NCI-H2171 (cell line): ENCODE measurements around the gene ERBB3.

Experiments used
- DNase-seq: peaks from one replicate; lab custom pipeline; 2025; lab: John Stamatoyannopoulos, UW

The ERBB3 gene

GRCh38 chr12:56134897-56135296 is 54.9 kb downstream of the ERBB3 start:
- DNase-seq = no peak

- no peak for DNase-seq
These were observed 58.0 kb downstream of the ERBB3 start for GRCh38 chr12:56137853-56138571.

- no peak for DNase-seq
These were observed 62.2 kb downstream of the ERBB3 start for GRCh38 chr12:56141946-56142784.

- no peak for DNase-seq
These were observed 63.3 kb downstream of the ERBB3 start for GRCh38 chr12:56143217-56143616.

- DNase-seq = no peak
These were observed 63.9 kb downstream of the ERBB3 start for GRCh38 chr12:56143870-56144269.

- DNase-seq = no peak
These were observed 65.3 kb downstream of the ERBB3 start for GRCh38 chr12:56145217-56145616.

- no peak for DNase-seq
These were observed 66.8 kb downstream of the ERBB3 start for GRCh38 chr12:56146492-56147460.

- DNase-seq = no peak
These were observed 70.6 kb downstream of the ERBB3 start for GRCh38 chr12:56150563-56150962.

GRCh38 chr12:56151672-56152131 is 71.7 kb downstream of the ERBB3 start:
- peak; percentile 35 for DNase-seq

- DNase-seq = peak; percentile 94
These were observed 72.3 kb downstream of the ERBB3 start, which contains the start of gene MYL6B for GRCh38 chr12:56152132-56152755. Gene MYL6B, plus strand, starts transcription at chr12:56152587. Its CDS starts 1,332 bp downstream, at chr12:56153919.
